Stimulated activated CD8-positive, alpha-beta memory T cell treated with anti-CD3 and anti-CD28 coated beads, Interleukin-7, amount 100 ng/mL, for 1 hour (primary cell): Measurements from ENCODE around the gene SERPINE2.

ENCODE experiments used
- DNase-seq, 2 donors: peaks; one replicate each; pipeline ENCODE4 v3.0.0-alpha.2; 2020; ENCODE audit warnings: low read depth in 2 of 2

SERPINE2 gene

GRCh38 chr2:224042191-224042696, 3.2 kb upstream of the SERPINE2 start:
- no peak for DNase-seq

GRCh38 chr2:224041554-224041953, 2.5 kb upstream of the SERPINE2 start:
- DNase-seq: no peak

GRCh38 chr2:224040753-224041152, 1.7 kb upstream of the SERPINE2 start:
- DNase-seq: no peak

GRCh38 chr2:224039770-224040440, 819 bp upstream of the SERPINE2 start:
- DNase-seq: no peak

GRCh38 chr2:224038830-224039079, 331 bp downstream of the SERPINE2 start:
- DNase-seq: no peak

- no peak for DNase-seq
These were observed 847 bp downstream of the SERPINE2 start for GRCh38 chr2:224038049-224038829.

GRCh38 chr2:224036731-224037361, 2.2 kb downstream of the SERPINE2 start:
- no peak for DNase-seq

- DNase-seq: no peak
These were observed 5.1 kb downstream of the SERPINE2 start for GRCh38 chr2:224034017-224034416.

GRCh38 chr2:224033601-224034000, 5.5 kb downstream of the SERPINE2 start:
- no peak for DNase-seq

- DNase-seq: no peak
These were observed 6.8 kb downstream of the SERPINE2 start for GRCh38 chr2:224032283-224032682.

GRCh38 chr2:224031358-224031970, 7.6 kb downstream of the SERPINE2 start:
- DNase-seq: no peak

- DNase-seq: no peak
These were observed 8.3 kb downstream of the SERPINE2 start for GRCh38 chr2:224030786-224031185.

- DNase-seq: no peak
These were observed 9.2 kb downstream of the SERPINE2 start for GRCh38 chr2:224029876-224030275.

GRCh38 chr2:224027931-224028330, 11.2 kb downstream of the SERPINE2 start:
- DNase-seq: no peak

GRCh38 chr2:224027070-224027469, 12.0 kb downstream of the SERPINE2 start:
- no peak for DNase-seq

- DNase-seq: peak in 1 of 2 donors; percentile 22
These were observed 13.2 kb downstream of the SERPINE2 start for GRCh38 chr2:224025874-224026273.

GRCh38 chr2:224024270-224024669, 14.8 kb downstream of the SERPINE2 start:
- DNase-seq: no peak

- DNase-seq: no peak
These were observed 15.9 kb downstream of the SERPINE2 start for GRCh38 chr2:224023188-224023587.

- no peak for DNase-seq
These were observed 16.6 kb downstream of the SERPINE2 start for GRCh38 chr2:224022486-224022885.

- DNase-seq: no peak
These were observed 18.6 kb downstream of the SERPINE2 start for GRCh38 chr2:224020523-224020922.

- no peak for DNase-seq
These were observed 21.1 kb downstream of the SERPINE2 start for GRCh38 chr2:224017957-224018356.

- no peak for DNase-seq
These were observed 22.1 kb downstream of the SERPINE2 start for GRCh38 chr2:224016963-224017362.
